ENCODE measurements around the gene AQP12B.
"Not testable (repeated sequence)": the region's sequence is repeated elsewhere in the genome, so short reads cannot be mapped to it uniquely, and the experiment has no call there.

The AQP12B gene

DNA sequence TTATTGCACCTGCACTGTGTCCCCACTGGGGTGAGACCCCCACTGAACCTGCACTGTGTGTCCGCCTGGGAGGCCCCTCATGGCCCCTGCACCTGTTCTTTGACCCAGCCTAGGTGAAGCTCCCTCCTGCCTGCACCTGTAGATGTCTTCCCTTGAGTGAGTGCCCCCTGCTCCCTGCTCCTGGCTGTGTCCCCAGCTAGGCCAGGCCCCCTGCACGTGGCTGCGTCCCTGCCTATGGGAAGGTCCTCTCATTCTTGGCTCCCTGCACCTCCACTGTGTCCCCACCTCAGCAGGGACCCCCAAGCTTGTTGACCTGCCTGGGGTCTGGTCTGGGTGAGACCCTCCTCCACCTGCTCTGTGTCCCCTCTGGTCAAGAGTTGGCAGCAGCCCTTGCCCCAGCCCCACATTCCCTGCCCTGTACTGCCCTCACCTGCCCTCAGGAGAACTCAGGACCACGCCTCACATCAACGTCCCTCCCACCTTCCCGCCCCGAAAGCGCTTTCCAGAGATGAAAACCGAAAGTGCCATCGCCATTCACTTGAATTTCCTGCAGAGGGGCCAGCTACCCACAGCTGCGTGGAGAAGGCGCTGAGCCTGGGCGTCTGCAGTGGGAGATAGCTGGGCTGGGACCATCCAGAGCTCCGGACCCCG, 769 bp upstream of the AQP12B start:
- DNase-seq (ENCODE audit: low read depth) = not testable (repeated sequence)

DNA sequence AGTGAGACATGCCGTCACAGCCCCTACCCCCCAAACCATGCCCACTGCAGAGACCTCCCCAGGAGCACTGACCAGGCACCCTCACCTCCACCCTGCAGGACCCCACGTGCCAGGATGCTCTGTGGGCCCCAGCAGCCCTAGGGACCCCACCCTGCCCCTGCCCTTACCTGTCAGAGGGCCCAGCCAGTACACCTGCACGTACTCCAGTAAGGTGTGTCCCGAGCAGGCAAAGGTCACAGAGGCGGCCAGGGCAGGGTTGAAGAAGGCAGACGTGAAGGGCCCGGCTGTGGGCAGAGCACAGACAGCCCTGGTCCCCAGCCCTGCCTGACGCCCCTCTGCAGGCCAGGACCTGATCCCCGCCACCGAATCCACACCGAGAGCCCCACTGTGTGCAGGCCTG, 2.5 kb downstream of the AQP12B start:
- DNase-seq (ENCODE audit: low read depth) = not testable (repeated sequence)

DNA sequence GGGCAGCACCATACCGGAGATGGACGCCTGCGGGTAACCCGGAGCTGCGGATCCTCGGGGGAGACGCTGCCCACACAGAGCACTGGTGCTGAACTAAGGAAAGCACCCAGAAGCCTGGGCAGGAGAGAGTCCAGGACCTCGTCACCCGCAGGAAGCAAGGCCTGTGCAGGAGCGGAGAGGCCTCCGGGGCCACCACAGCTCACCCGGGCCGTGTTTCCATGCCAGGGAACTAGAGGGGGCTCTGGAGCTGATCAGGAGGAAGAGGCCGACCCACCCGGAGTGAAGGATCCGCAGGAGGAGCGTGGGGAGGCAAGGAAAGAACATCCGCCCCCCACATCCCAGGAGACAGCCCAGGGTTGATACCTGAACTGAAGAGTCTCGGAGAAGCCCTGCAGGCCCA, 3.8 kb downstream of the AQP12B start:
- DNase-seq (ENCODE audit: low read depth) = not testable (repeated sequence)

DNA sequence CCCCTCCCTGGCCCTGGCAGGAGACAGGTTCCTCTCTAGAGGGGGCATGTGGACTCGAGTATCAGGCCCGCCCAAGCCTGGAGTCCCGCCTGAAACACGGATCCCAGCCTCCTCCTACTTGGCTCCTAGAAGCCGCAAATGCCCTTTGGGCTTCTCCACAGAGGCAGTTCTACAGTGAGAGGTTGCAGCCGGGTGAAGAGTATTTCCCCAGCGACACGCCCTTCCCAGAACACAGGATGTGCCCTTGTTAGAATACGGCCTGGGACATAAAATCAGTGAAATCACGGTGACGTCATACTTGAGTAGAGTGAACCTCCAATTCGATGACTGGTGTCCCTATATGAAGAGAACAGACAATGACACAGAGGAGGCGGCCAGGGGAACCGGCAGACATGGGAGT, 4.6 kb downstream of the AQP12B start:
- DNase-seq (ENCODE audit: low read depth) = not testable (repeated sequence)

DNA sequence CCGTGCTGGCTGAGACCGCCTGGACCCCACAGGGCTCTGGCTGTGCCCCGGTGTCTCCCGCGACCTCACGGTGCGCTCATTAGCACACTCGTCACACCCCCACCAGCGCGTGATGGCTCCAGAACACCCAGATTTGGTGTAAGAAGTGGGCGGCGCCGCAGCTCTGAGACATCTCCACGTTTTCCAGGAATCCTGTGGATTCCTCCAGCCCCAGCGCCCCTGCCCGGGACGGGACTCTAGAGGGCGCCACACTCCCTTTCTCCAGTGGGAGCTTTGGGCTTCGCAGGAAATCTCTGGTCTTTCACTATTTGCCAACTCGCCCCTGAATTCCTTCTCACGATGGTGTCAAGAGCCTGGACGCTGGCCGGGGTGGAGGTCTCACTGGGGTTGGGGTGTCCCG, 7.3 kb downstream of the AQP12B start:
- DNase-seq (ENCODE audit: low read depth) = not testable (repeated sequence)

DNA sequence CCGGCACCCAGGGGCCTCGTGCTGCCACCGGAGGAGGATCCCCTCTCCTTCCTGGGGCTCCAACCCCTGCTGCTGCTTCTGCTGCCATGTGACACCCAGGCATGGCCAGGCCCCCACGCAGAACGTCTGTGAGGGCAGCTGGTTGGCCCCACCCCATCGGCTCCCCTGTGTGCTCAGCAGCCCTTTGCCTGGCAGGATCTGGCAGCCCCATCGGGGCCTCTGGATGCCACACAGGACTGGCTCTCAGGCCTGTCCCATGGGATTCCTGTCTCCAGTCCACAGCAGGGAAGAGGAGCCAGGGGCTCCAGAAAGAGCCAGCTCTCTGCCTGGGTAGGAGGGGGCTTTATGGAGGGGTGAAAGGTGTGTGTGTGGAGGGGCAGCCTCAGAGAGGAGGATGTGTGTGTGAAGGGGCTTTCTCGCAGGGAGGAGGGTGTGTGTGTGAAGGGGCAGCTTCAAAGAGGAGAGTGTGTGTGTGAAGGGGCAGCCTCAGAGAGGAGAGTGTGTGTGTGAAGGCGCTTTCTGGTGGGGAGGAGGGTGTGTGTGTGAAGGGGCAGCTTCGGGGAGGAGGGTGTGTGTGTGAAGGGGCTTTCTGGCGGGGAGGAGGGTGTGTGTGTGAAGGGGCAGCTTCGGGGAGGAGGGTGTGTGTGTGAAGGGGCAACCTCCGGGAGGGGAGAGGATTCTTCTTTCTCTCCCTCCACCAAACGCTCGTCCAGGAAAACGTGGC, 8.1 kb downstream of the AQP12B start:
- DNase-seq (ENCODE audit: low read depth) = not testable (repeated sequence)

DNA sequence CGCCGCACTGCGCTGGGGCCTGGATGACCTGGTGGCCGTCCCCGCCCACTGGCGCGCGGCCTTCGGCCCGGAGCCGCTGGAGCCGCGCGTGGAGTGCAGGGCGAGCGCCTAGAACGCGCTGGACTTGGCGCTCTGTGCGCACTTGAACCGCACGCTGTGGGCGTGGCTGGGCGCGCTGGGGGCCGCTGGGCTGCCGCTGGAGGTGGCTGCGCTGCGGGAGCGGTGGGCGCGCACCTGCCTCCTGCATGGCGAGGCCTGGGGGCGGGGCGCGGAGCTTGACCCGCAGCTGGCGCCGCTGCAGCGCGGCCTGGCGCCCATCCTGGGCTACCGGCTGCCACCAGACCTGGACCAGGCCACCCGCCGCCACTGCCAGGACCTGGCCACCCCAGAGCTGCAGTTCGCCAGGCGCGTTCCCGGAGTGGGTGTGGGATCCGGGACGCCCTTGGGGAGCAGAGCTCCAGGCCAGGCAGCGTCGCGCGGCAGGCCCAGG, 9.9 kb downstream of the AQP12B start:
- DNase-seq (ENCODE audit: low read depth) = no peak

DNA sequence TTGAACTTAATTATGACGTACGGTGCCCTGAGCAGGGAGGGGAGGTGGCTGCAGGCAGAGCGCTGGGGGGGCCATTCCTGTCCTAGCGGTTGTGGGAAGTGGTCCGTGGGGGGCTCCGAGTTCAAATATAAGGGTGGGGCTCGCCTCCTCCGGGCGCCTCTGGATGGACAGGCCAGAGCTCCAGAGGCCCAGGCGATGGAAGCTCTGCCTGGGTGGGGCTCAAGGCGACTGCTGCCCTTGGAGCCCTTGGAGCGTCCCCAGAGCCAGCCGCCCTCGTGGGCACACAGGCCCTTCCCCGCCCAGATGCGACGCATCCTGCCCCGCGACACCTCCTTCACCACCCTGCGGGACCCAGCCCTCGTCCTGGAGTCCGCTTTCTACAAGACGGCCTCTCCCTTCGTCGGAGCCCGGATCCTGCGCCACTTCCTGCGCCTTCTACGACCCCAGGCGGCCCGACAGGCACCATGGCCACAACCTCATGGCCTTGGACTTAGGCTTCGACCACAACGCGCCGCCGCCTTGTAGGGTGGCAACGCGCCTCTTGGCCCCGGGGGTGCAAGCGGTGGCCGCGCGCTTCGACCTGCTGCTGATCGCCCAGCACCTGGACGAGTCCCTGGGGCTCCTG, 10.5 kb downstream of the AQP12B start:
- no peak for DNase-seq (ENCODE audit: low read depth)

DNA sequence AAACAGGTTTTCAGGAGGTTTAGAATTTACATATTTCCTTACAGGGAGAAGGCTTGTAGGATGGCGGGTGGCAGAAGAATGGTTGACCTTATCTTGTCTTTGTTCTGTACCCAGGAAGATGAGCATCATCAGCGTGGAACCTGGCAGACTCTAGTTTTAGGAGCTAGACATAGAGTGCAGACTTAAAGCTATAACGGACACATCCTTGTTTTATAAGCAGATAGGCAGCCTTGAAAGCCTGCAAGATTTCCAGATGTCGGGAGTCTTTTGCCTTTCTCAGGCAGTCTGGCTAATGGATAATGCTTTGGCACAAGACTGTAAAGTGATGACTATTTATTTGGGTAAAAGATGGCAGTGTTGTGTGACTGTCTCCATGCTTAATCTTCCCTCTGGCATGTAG, 11.7 kb downstream of the AQP12B start:
- no peak for DNase-seq (ENCODE audit: low read depth)

DNA sequence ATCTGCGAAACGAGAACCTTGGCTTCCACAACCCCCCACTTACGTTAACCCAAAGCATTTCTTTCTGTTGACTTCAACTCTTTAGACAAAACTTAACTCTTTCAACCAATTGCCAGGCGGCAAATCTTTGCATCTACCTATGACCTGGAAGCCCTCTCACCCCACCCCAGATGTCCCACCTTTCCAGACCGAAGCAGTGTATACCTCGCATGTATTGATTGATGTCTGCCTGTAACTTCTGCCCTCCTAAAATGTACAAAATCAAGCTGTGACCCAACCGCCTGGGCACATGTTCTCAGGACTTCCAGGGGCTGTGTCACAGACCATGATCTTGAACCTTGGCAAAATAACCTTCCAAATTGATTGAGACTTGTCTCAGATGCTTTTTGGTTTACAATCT, 12.3 kb downstream of the AQP12B start:
- DNase-seq (ENCODE audit: low read depth) = no peak

DNA sequence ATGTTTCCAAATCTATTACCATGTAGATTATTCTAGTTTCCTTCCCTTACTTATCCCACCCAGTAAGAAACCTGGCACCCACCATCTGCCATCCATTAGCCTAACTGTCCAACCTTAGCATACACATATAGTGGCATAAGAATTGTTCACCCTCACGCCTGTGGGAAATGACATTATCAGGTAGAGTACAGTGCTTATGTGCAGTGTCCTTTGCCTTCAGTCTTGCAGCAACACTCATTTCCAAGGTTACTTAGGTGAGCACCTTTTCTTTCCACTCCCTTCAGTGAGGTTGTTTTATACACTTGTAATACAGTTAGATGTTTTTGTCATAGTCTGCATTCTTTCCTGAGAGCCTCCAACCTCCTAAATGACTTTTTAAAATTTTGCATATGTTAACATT, 18.1 kb downstream of the AQP12B start:
- no peak for DNase-seq (ENCODE audit: low read depth)

DNA sequence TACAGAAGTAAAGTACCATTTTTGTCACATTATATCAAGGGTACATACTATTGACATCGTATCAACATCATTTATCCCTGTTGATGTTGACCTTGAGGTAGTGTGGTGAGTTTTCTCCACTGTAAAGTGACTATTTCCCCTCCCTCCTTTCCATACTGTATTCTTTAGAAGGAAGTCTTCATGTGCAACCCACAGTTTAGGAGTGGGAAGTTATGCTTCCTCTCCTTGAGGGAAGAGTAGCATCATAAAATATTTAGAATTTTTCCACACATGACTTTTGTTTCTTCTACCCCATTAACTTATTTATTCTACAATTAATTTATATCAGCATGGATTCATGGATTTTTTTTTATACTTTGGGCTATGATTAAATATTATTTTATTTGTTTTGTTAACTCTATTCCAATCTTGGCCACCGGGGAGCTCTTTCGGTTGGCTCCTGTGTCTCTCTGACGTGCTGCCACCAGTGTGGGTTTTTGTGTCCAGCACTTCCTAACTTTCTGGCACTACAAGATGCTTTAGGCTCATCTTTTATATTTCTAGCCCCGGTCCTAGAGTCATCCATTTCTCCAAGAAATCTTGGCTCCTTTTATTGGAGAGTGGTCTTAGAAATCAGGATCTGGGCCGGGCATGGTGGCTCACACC, 19.0 kb downstream of the AQP12B start:
- no peak for DNase-seq (ENCODE audit: low read depth)

DNA sequence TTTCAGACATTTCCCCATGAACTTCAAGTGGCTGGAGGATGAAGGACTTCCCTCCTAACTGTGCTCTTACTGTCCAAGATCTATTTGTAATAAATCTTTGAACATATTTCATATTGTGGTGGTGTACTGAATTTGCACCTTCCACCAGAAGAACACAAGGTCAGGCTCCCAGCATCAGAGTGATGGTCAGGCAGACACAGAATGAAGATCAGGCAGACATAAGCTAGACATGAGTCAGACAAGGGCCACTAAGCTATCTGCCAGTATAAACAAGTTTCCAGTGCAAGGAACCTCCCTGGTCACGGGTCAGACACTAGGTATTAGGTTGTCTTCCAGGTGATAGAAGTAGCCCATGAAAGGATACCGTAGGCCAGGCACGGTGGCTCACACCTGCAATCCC, 20.0 kb downstream of the AQP12B start:
- no peak for DNase-seq (ENCODE audit: low read depth)

DNA sequence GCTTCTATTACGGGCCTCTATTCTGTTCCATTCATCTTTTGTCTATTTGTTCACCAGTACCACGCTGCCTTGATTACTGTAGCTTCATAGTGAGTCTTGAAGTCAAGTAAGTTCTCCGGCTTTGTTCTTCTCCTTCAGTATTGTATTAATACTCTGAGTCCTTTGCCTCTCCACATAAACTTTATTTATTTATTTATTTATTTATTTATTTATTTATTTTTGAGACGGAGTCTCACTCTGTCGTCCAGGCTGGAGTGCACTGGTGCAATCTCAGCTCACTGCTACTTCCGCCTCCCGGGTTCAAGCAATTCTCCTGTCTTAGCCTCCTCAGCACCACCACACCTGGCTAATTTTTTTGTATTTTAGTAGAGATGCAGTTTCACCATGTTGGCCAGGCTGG, 22.8 kb downstream of the AQP12B start:
- not testable (repeated sequence) for DNase-seq (ENCODE audit: low read depth)

DNA sequence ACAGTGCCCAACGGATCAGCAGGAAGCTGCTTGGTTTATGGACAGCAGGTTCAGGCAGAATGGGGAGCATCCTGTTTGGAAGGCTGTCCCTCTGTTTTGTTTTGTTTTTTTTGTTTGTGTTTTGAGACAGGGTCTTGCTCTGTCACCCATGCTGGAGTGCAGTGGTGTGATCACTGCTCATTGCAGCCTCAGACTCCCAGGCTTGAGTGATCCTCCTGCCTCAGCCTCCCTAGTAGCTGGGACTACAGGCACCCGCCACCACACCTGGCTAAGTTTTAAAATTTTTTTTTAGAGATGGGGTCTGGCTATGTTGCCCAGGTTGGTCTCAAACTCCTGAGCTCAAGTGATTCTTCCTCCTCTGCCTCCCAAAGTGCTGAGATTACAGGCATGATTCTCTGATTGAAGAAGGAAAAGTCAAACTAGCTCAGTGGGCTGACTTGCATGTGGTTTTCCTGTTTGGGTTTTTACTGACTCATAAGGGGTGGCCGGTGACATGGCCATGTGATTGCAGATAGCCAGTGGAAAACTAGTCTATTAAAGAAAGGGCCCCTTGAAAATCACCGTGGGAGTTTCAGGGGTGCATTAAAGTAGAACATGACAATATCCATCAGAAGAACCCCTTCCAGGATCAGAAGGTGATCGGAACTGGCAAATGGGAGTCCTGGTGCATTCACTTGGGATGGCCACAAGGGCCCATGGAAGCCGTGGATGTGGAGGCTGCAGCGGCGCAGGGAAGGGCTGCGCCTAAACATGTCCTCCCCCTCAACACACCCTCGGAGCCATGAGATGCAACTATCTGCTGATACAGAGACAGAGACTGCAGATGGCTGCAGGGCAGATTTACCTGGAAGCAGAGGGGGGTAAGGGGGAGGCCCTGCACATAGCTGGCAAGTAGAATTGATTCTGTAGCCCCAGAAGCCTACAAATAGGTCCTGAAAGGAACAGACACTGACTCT, 26.5 kb downstream of the AQP12B start:
- no peak for DNase-seq (ENCODE audit: low read depth)

DNA sequence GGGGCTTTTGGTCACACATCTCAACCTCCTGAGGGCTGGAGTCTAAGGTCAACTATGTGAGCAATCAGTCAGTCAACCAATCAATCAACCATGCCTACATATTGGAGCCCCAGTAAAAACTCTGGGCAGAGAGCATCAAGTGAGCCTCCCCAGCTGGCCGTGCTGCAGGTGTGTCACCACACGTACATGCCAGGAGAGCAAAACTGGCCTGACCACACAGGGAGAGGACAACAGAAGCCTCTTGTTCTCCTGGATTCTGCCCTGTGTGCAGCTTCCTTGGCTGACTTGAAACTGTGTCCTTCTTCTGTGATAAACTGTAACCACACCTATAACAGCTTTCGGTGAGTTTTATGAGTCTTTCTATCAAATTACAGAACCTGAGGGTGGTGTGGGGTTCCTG, 31.5 kb downstream of the AQP12B start:
- no peak for DNase-seq (ENCODE audit: low read depth)

DNA sequence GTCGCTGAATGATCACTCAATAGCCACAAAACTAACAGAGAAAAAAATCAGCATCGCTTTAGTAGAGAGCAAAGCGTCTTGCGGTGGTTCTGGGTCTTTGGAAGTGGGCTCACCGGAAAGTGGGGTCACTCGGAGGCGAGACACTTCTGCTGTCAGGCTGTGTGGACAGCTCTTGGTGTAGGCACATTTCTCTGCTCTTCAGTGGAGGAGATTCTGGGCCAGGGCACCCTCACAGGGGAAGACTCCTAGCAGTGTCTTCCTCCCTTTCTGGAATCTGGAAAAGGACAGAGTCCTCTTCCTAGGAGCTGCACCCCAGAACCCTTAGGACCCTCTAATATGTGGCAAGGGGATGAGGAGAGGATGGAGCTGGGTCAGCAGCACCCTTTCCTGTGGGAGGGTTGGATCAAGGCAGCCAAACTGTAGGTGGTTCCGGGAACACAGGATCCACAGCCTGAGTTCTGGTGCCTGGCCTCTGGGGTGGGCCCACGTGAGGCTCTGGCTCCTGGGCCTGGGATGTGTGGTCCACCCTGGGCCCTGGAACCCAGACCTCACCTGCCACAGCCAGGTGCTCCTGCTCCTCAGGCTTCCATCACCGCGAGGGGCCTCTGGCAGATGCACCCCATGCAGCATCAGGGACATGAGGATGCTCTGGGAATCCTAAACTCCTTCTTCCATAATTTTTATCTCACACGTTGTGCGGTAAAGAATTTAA, 32.3 kb downstream of the AQP12B start:
- no peak for DNase-seq (ENCODE audit: low read depth)

DNA sequence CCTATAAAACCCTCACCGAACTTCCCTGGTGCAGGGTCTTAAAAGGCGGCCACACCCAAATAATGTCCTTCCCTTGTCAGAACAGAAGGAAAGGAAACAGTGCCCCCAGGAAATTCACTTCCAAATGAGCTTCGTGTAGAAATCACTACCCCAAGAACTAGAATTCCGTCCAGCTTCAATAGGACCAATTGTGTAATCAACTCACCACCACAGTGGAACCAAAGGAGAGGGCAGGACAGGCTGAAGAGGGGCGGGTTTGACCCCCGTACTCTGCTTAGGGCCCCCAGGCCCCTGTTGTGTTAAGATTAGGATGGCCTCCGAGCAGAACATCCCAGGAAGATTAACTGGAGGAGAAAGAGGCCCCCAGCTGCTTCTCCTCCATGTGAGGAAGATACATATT, 33.4 kb downstream of the AQP12B start:
- DNase-seq (ENCODE audit: low read depth) = no peak

DNA sequence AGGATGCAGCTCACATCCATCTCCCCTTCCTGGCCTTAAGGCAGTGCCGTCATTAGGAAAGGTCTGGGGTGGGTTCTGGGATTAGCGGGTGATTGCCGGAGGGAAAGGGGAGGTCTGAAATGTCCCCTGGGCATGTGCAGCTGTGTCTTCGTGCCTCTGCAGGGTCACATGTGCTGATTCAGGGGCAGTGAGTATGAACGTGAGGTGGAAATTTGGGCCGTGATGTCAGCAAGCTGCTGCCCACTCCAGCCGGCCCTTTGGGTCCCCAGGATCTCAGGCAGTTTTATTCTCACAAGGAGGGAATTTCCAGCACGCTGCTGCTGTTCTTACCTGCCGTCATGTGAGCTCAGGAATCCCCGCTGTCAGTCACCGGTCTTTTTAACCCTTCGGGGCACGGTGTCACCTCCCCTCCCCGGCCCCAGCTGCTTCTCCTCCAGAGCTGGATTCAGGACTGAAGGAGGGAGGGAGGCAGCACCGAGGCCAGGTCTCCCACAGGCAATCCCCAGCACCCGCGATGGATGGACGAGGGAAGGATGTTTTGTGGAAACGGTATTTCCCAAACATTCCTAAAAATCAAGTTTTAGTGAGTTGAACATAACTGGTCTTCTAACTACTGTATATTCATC, 33.9 kb downstream of the AQP12B start:
- DNase-seq (ENCODE audit: low read depth) = no peak

DNA sequence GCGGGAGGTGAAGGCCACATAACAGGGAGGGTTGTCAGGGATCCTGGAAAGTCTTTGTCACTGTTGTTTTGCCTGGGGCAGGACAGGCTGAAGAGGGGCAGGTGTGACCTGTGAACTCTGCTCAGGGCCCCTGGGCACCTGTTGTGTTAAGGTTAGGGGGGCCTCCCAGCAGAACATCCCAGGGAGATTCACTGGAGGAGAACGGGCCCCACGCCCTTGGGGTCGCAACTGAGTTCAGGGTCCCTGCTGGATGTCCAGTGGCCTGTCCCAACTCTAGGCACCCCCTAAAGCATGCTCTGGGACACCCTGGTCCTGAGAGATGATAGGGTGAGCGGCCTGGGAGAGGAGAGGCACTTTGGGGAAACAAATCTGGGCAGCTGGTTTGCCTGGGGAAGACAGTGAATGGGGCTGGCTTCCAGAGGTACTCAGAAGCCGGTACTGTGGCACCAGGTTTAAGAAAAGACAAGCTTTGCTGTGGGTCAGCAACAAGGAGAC, 34.5 kb downstream of the AQP12B start:
- DNase-seq (ENCODE audit: low read depth) = no peak
